Uterus (tissue), 4 donors: ENCODE measurements around the gene ZBTB20. TPM values are rescaled to one million over a fixed set of nuclear protein-coding genes. Genes with fewer than 3 reads are reported as not detected.

Experiments
- DNase-seq, 2 donors: peaks; one replicate each; pipeline ENCODE4 v3.0.0-alpha.2; 2019 to 2020
- H3K27ac ChIP-seq, 2 donors: fragments of 200-600 bp; sonication (generic); 1 replicate in 1 of 2; 2 replicates in 1 of 2; pipeline ENCODE4 v1.5.1; 2016 to 2018
- H3K27me3 ChIP-seq, 2 donors: fragments of 200-600 bp; sonication (generic); one replicate each; pipeline ENCODE4 v1.5.1; 2018 to 2019; ENCODE audit warnings: control low read depth in 1 of 2
- H3K36me3 ChIP-seq, 2 donors: fragments of 200-600 bp; sonication (generic); one replicate each; pipeline ENCODE4 v1.5.1; 2019; ENCODE audit warnings: control low read depth in 1 of 2
- H3K4me1 ChIP-seq, 2 donors: fragments of 200-600 bp; sonication (generic); one replicate each; pipeline ENCODE4 v1.5.1; 2018 to 2019; ENCODE audit warnings: control low read depth in 1 of 2
- H3K4me3 ChIP-seq, 2 donors: fragments of 200-600 bp; sonication (generic); 1 replicate in 1 of 2; 2 replicates in 1 of 2; pipeline ENCODE4 v1.5.1; 2018 to 2019; ENCODE audit warnings: mild to moderate bottlenecking in 1 of 2
- H3K9me3 ChIP-seq, 2 donors: fragments of 200-600 bp; sonication (generic); one replicate each; pipeline ENCODE4 v1.5.1; 2019; ENCODE audit warnings: control low read depth in 1 of 2
- POLR2A ChIP-seq, 2 donors: fragments of 450-650 bp; IDR thresholded peaks; one replicate each; pipeline ENCODE4 v1.6.1; 2016; ENCODE audit warnings: antibody characterized with exemption in 2 of 2, mild to moderate bottlenecking in 1 of 2, moderate library complexity in 1 of 2
- intact Hi-C: fragments of 100-400 bp; cut with DNase I; formaldehyde crosslinking; loops from one replicate; pipeline ENCODE4 v1.15.1; 2023; ENCODE audit warnings: low total_unique reads
- total RNA-seq, 4 donors: library from RNA; depleted of rRNA in 3 of 4; stranded (reverse); fragments of >200 nt in 3 of 4; gene quantifications; one replicate each; pipeline versions ENCODE4 v1.1.0 to v1.2.4, GENCODE V29; 2014 to 2023
- TF ChIP-seq, protein P1 (sequence below), 4 experiments: fragments of 200-600 bp in 2 of 4; fragments of 450-650 bp in 2 of 4; sonication (generic) in 2 of 4; IDR thresholded peaks; one replicate each; pipeline ENCODE4 v1.5.1; 2016 to 2019; ENCODE audit warnings: antibody characterized with exemption in 4 of 4, mild to moderate bottlenecking in 2 of 4, moderate library complexity in 1 of 4
- donor health status: DM: yes; HTN: yes; CAD: no.

Gene ZBTB20
- total RNA-seq, 4 donors from 2014 or later: 35.6 to 157 (median 85.1) TPM

DNA sequence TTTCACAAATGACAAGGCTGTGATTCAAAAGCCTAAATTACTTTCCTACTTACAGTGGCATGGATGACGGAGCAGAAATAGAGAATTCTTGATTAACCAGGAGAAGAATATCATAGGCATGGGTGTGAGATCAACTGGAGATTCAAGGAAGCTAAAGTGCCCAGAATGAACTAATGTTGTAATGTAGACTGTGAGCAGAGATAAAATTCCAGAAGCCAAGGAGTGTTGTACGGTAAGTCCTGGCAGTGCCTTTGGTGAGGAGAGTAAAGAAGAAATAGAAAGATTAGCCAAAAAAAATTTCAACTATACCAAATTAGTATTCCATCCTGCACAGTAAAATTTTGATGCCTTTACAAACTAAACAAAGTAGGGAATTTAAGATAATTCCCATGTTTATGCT is 75.9 kb downstream of the ZBTB20 start:
- TF ChIP-seq POLR2A (IDR thresholded peaks at IDR 0.05): no peak
- TF ChIP-seq, protein P1, sequence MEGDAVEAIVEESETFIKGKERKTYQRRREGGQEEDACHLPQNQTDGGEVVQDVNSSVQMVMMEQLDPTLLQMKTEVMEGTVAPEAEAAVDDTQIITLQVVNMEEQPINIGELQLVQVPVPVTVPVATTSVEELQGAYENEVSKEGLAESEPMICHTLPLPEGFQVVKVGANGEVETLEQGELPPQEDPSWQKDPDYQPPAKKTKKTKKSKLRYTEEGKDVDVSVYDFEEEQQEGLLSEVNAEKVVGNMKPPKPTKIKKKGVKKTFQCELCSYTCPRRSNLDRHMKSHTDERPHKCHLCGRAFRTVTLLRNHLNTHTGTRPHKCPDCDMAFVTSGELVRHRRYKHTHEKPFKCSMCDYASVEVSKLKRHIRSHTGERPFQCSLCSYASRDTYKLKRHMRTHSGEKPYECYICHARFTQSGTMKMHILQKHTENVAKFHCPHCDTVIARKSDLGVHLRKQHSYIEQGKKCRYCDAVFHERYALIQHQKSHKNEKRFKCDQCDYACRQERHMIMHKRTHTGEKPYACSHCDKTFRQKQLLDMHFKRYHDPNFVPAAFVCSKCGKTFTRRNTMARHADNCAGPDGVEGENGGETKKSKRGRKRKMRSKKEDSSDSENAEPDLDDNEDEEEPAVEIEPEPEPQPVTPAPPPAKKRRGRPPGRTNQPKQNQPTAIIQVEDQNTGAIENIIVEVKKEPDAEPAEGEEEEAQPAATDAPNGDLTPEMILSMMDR (IDR thresholded peaks at IDR 0.05): no peak
- H3K4me1 ChIP-seq: no peaks in the 10 kb centered on the region
- peak overlapping the region; percentile 0 to 48 for H3K27ac ChIP-seq
- H3K4me3 ChIP-seq: no peak overlapping the region
- H3K27me3 ChIP-seq: no peaks in the 10 kb centered on the region
- intact Hi-C loops: no loop called here
- H3K9me3 ChIP-seq: no peaks in the 10 kb centered on the region
- H3K36me3 ChIP-seq: no peaks in the 10 kb centered on the region
- no peak for DNase-seq

GRCh38 chr3:115068799-115069198 is 78.3 kb downstream of the ZBTB20 start:
- TF ChIP-seq, protein P1 (IDR thresholded peaks at IDR 0.05): no peak
- no peak for TF ChIP-seq POLR2A (IDR thresholded peaks at IDR 0.05)
- no peak overlapping the region for H3K4me3 ChIP-seq
- H3K9me3 ChIP-seq: no peaks in the 10 kb centered on the region
- intact Hi-C loops: no loop called here
- H3K36me3 ChIP-seq: no peaks in the 10 kb centered on the region
- H3K4me1 ChIP-seq: no peaks in the 10 kb centered on the region
- no peaks in the 10 kb centered on the region for H3K27me3 ChIP-seq
- no peak for DNase-seq
- H3K27ac ChIP-seq: peak overlapping the region in 1 of 2 donors; percentile 5

- intact Hi-C loops: no loop called here
- H3K9me3 ChIP-seq: no peaks in the 10 kb centered on the region
- DNase-seq: no peak
- no peaks in the 10 kb centered on the region for H3K27me3 ChIP-seq
- no peak overlapping the region for H3K27ac ChIP-seq
- H3K4me3 ChIP-seq: no peak overlapping the region
- TF ChIP-seq, protein P1 (IDR thresholded peaks at IDR 0.05): no peak
- no peak for TF ChIP-seq POLR2A (IDR thresholded peaks at IDR 0.05)
- no peaks in the 10 kb centered on the region for H3K36me3 ChIP-seq
- H3K4me1 ChIP-seq: no peaks in the 10 kb centered on the region
These were observed 84.6 kb downstream of the ZBTB20 start for GRCh38 chr3:115062412-115062956.

- Histone ChIP-seq H3K36me3 (no peaks in the 10 kb centered on the region), H3K9me3 (no peaks in the 10 kb centered on the region), H3K4me1 (no peaks in the 10 kb centered on the region), H3K4me3 (no peak overlapping the region), H3K27me3 (no peaks in the 10 kb centered on the region), H3K27ac (no peak overlapping the region)
- DNase-seq: no peak
- TF ChIP-seq, protein P1 (IDR thresholded peaks at IDR 0.05): no peak
- no peak for TF ChIP-seq POLR2A (IDR thresholded peaks at IDR 0.05)
- intact Hi-C loops: no loop called here
These were observed 85.1 kb downstream of the ZBTB20 start for GRCh38 chr3:115062009-115062408.

DNA sequence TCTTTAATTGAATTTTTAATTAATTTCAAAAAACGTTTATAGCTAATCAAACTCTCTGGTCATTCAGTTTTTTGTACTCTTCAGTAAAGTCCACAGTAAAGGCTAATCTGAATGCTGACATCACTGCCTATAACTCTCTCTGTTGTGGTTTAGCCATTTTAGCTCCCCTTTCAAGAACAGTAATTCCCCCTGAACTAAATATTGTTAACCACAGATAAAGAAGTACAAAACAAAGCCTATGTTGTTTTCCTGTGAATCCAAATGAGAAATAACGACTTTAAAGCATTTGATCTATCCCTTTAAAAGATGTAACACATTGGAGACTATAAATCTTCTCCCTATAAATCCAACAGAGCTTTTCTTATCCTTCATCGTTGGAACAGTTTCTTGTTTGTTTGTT is 94.2 kb downstream of the ZBTB20 start:
- H3K27me3 ChIP-seq: no peaks in the 10 kb centered on the region
- H3K4me3 ChIP-seq: no peak overlapping the region
- no peak for DNase-seq
- no peaks in the 10 kb centered on the region for H3K4me1 ChIP-seq
- H3K27ac ChIP-seq: no peak overlapping the region
- H3K9me3 ChIP-seq: no peaks in the 10 kb centered on the region
- no peaks in the 10 kb centered on the region for H3K36me3 ChIP-seq
- intact Hi-C loops: no loop called here
- no peak for TF ChIP-seq POLR2A (IDR thresholded peaks at IDR 0.05)
- TF ChIP-seq, protein P1 (IDR thresholded peaks at IDR 0.05): no peak
